Measurements from ENCODE around the gene NSUN7.

Gene NSUN7

DNA sequence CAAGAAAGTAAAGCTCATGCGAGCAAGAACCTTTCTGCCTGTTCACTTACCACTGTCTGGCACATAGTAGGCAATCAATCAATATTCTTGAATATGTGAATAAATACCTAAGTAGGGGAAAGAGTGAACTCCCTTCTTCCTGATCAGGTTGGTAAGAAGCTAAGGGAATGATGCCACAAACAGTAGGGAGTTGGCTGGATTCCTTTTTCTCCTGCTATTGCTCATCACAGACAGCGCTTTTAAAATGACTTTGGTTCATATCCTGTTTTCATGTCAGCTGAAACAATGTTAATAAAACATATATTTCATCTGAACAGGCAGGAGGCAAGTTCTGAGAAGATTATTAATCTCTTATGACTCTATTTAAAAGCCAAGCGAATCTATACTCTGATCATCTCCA is 99.2 kb downstream of the NSUN7 start:
- DNase-seq: peak in 1 of 2 experiments; percentile 58

GRCh38 chr4:40850496-40850895 is 100.7 kb downstream of the NSUN7 start:
- no peak for DNase-seq

- peak in 1 of 2 experiments; percentile 38 for DNase-seq
These were observed 106.6 kb downstream of the NSUN7 start for GRCh38 chr4:40856277-40856839.

GRCh38 chr4:40856840-40857362 is 107.1 kb downstream of the NSUN7 start:
- peak; percentile 86 to 93 for DNase-seq

GRCh38 chr4:40857956-40858355 is 108.2 kb downstream of the NSUN7 start:
- peak in 1 of 2 experiments; percentile 47 for DNase-seq

- DNase-seq: no peak
These were observed 109.2 kb downstream of the NSUN7 start for GRCh38 chr4:40858962-40859361.

Measured in NCI-H2081 (cell line).